ENCODE measurements around the gene AUH.

Gene AUH

DNA sequence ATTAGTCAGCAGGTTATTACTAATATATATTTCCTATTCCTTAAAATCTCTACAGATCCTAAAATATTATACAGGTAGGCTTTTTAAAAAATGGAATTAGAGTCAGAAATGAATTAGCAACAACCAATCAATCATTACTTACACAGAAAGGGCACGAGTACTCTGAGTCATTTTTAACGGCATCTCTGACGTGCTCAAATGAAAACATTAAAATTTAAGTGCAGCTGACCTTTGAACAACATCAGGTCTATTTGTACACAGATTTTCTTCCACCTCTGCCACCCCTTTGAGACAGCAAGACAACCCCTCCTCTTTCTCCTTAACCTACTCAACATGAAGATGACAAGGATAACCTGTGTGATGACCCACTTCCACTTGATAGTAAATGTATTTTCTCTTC is 19.1 kb downstream of the AUH start:
- H3K27ac ChIP-seq (ENCODE audit: low read length), result no peak overlapping the region

DNA sequence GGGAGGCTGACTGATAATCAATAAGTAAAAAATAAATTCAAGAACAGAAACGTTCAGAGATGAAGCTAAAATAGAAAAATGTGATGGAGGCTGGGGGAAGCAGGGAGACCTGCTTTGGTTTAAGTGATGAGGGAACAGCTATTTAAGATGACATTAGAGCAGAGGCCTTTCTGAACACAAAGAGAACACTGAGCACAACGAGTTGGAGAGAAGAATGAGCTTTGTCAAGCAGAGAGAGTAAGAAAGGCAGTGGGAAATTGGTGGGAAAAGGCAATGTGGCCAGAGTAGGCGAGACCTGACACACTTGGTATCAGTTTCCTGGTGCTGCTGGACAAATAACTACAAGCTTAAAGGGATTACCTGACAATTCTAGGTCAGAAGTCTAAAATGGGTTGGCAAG is 20.0 kb downstream of the AUH start:
- Histone ChIP-seq H3K4me3 (ENCODE audit: low read length) (no peak overlapping the region), H3K9ac (ENCODE audit: low read length) (no peak overlapping the region), H3K27me3 (ENCODE audit: low read depth, low read length) (no peaks in the 10 kb centered on the region), H2AFZ (ENCODE audit: low read depth, low read length) (no peak overlapping the region), H3K79me2 (ENCODE audit: low read length) (no peaks in the 10 kb centered on the region), H3K4me2 (ENCODE audit: low read length) (no peak overlapping the region), H3K9me3 (ENCODE audit: insufficient read depth, low read length) (no peaks in the 10 kb centered on the region), H4K20me1 (ENCODE audit: insufficient read depth, low read length) (peaks cover 2% of the 10 kb centered on the region; the same call in 1 of the 2 replicates), H3K4me1 (ENCODE audit: low read length) (peaks cover 4% of the 10 kb centered on the region), H3K27ac (ENCODE audit: low read length) (no peak overlapping the region), H3K36me3 (replicated peaks; ENCODE audit: low read depth, low read length) (peaks cover 8% of the 10 kb centered on the region)
- TF ChIP-seq, protein P1, sequence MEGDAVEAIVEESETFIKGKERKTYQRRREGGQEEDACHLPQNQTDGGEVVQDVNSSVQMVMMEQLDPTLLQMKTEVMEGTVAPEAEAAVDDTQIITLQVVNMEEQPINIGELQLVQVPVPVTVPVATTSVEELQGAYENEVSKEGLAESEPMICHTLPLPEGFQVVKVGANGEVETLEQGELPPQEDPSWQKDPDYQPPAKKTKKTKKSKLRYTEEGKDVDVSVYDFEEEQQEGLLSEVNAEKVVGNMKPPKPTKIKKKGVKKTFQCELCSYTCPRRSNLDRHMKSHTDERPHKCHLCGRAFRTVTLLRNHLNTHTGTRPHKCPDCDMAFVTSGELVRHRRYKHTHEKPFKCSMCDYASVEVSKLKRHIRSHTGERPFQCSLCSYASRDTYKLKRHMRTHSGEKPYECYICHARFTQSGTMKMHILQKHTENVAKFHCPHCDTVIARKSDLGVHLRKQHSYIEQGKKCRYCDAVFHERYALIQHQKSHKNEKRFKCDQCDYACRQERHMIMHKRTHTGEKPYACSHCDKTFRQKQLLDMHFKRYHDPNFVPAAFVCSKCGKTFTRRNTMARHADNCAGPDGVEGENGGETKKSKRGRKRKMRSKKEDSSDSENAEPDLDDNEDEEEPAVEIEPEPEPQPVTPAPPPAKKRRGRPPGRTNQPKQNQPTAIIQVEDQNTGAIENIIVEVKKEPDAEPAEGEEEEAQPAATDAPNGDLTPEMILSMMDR (IDR thresholded peaks at IDR 0.05; ENCODE audit: low read depth, low read length), result no peak
- TF ChIP-seq EZH2phosphoT487 (IDR thresholded peaks at IDR 0.05; ENCODE audit: low read depth), result no peak

More for the DNA sequence above, 19.1 kb downstream of the AUH start:
- H4K20me1 ChIP-seq (ENCODE audit: insufficient read depth, low read length), result peaks cover 2% of the 10 kb centered on the region; the same call in 1 of the 2 replicates
- peaks cover 8% of the 10 kb centered on the region for H3K36me3 ChIP-seq (replicated peaks; ENCODE audit: low read depth, low read length)
- no peak overlapping the region for H2AFZ ChIP-seq (ENCODE audit: low read depth, low read length)
- no peaks in the 10 kb centered on the region for H3K79me2 ChIP-seq (ENCODE audit: low read length)
- peaks cover 6% of the 10 kb centered on the region for H3K4me1 ChIP-seq (ENCODE audit: low read length)
- no peak overlapping the region for H3K4me3 ChIP-seq (ENCODE audit: low read length)
- TF ChIP-seq, protein P1 (IDR thresholded peaks at IDR 0.05; ENCODE audit: low read depth, low read length), result no peak
- no peak for TF ChIP-seq EZH2phosphoT487 (IDR thresholded peaks at IDR 0.05; ENCODE audit: low read depth)
- H3K9ac ChIP-seq (ENCODE audit: low read length), result no peak overlapping the region
- H3K27me3 ChIP-seq (ENCODE audit: low read depth, low read length), result no peaks in the 10 kb centered on the region
- no peaks in the 10 kb centered on the region for H3K9me3 ChIP-seq (ENCODE audit: insufficient read depth, low read length)
- no peak overlapping the region for H3K4me2 ChIP-seq (ENCODE audit: low read length)

DNA sequence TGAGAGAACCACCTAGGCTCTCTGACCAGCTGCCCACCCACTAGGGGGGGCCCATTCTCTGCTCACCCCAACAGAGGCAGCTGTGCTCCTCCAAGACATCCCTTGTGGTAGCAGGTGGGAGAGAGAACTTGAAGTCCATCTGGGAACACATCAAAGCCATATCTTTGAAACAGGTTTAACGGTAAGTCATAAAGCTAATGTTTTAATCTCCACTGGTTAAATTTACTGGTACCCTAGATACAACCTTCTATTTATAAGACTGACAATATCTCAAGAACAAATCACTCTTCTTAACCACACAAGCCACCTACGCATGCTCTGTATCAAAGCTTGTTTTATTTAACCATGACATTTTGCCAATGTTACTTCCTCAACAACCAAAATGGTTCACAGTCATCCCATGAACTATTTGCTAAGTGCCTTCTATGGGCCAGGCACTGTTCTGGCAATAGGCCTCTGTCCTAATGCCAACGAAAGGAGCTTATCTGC is 20.4 kb downstream of the AUH start:
- H3K27me3 ChIP-seq (ENCODE audit: low read depth, low read length), result no peaks in the 10 kb centered on the region
- no peak overlapping the region for H3K27ac ChIP-seq (ENCODE audit: low read length)
- H3K9me3 ChIP-seq (ENCODE audit: insufficient read depth, low read length), result no peaks in the 10 kb centered on the region
- no peak for TF ChIP-seq EZH2phosphoT487 (IDR thresholded peaks at IDR 0.05; ENCODE audit: low read depth)
- TF ChIP-seq, protein P1 (IDR thresholded peaks at IDR 0.05; ENCODE audit: low read depth, low read length), result peak; percentile 24; the same call in 1 of the 2 replicates
- no peak overlapping the region for H3K4me3 ChIP-seq (ENCODE audit: low read length)
- peaks cover 2% of the 10 kb centered on the region; the same call in 1 of the 2 replicates for H4K20me1 ChIP-seq (ENCODE audit: insufficient read depth, low read length)
- no peak overlapping the region for H3K9ac ChIP-seq (ENCODE audit: low read length)
- H3K4me2 ChIP-seq (ENCODE audit: low read length), result no peak overlapping the region
- no peaks in the 10 kb centered on the region for H3K79me2 ChIP-seq (ENCODE audit: low read length)
- no peaks in the 10 kb centered on the region; the same call in 1 of the 2 replicates for H3K4me1 ChIP-seq (ENCODE audit: low read length)
- peaks cover 8% of the 10 kb centered on the region for H3K36me3 ChIP-seq (replicated peaks; ENCODE audit: low read depth, low read length)
- no peak overlapping the region for H2AFZ ChIP-seq (ENCODE audit: low read depth, low read length)

DNA sequence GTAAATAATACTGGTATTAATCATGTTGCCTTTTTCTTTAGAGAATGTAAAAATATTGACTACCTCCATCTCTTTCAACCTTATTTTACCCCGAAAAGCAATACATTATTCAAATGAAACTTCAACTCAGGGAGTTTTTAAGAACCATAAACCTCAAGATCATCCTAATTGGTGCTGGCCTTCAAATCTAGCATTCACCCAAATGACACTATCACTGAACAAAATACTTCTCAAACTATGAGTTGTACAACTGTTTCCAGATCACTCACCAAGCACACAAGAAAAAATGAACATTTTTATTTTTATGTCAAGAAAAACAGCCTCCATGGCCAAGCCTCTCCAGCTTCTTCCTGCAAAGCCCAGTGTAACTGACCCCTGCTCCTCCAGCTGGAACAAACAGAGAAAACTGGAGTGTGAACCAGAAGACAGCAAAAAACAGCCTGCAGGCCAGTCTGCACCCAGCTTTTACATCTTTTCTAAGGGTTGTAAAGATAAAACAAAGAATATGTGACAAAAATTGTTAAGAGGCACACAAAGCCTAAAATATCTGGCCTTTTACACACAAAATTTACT is 21.2 kb downstream of the AUH start:
- Histone ChIP-seq H3K36me3 (replicated peaks; ENCODE audit: low read depth, low read length) (peaks cover 8% of the 10 kb centered on the region), H4K20me1 (ENCODE audit: insufficient read depth, low read length) (0 out of 2 replicates have a peak, but pooled peaks cover 2% of the 10 kb centered on the region), H3K27me3 (ENCODE audit: low read depth, low read length) (no peaks in the 10 kb centered on the region), H2AFZ (ENCODE audit: low read depth, low read length) (no peak overlapping the region), H3K79me2 (ENCODE audit: low read length) (no peaks in the 10 kb centered on the region), H3K27ac (ENCODE audit: low read length) (no peak overlapping the region), H3K4me1 (ENCODE audit: low read length) (no peaks in the 10 kb centered on the region), H3K4me3 (ENCODE audit: low read length) (no peak overlapping the region), H3K9me3 (ENCODE audit: insufficient read depth, low read length) (no peaks in the 10 kb centered on the region), H3K4me2 (ENCODE audit: low read length) (no peak overlapping the region), H3K9ac (ENCODE audit: low read length) (no peak overlapping the region)
- TF ChIP-seq, protein P1 (IDR thresholded peaks at IDR 0.05; ENCODE audit: low read depth, low read length), result no peak
- no peak for TF ChIP-seq EZH2phosphoT487 (IDR thresholded peaks at IDR 0.05; ENCODE audit: low read depth)
